DMS114 treated with DMSO at 0.1 percent for 48 hours (cell line): ENCODE results near the gene TPPP3.
"Not testable (repeated sequence)": the region's sequence is repeated elsewhere in the genome, so short reads cannot be mapped to it uniquely, and the experiment has no call there.

ENCODE experiments used
- DNase-seq: peaks from one replicate; lab custom pipeline; 2025; ENCODE audit not compliant: unreplicated experiment; lab: John Stamatoyannopoulos, UW

TPPP3 gene

DNA sequence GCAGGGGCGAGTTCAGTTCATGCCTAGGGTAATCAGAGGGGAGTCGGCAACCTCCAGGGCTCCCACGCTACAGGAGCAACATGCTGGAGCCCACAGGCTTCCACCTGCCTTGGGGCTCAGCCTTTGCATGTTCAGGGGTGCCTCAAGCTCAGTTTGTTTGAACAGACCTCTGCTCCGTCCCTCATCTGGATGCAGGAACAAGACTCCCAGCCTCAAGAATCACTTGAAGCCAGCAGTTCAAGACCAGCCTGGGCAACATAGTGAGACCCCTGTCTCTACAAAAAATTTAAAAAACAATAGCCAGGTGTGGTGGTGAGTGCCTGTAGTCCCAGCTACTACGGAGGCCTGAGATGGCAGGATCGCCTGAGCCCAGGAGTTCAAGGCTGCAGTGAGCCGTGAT is 32.7 kb upstream of the TPPP3 start:
- no peak for DNase-seq

DNA sequence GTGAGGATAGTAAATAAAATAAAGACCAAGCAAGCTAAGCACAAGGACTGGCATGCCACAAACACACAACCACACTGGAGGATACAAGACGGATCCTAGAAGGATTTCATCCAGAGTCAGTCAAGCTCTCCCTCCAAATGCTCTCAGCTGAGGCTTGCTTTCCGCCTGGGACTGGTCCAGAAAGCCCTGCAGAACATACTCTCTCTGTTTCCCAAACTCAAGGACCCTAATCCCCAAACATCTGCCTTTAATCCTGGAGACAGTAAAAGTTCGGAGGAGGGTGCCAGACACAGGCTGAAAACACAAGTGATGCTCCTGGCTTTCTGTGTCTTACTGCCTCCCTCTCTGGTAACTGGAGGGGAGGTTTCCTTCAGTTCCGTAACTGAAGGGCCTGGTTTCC is 32.3 kb upstream of the TPPP3 start:
- DNase-seq = no peak

DNA sequence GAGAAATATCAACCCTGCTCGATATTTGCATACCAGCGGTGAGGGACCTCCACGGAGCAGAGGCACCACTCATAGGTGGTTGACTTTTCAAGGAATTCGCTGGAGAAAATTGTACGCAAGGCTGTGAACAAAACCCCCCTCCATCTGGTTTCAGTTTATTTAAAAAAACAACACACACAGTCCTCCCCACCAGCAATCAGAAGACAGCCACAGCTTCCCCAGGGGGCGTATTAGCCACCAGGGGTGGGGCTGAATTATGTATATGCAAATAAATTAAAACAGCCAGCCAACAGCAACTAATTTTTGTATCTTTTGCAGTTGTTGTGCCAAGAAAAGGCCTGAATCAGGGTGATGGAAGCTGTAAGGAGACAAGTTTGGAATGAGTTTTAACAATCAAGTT is 31.8 kb upstream of the TPPP3 start:
- no peak for DNase-seq

DNA sequence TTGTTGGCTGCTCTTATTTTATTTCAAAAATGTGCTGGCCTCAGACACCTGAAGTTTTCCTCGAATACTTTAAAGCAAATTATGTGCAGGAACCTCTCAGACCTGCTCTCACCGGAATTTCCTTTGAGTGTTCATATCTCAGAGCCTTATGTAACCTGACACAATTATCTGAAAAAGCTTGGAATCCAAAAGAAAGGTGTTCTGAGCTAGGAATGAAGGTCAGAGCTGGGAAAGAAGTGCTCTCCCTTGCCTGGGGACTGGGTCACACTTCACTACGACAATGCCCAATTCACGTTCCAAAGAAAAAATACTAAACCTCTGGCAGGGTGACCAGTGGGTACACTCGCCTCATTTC is 30.9 kb upstream of the TPPP3 start:
- DNase-seq = no peak

DNA sequence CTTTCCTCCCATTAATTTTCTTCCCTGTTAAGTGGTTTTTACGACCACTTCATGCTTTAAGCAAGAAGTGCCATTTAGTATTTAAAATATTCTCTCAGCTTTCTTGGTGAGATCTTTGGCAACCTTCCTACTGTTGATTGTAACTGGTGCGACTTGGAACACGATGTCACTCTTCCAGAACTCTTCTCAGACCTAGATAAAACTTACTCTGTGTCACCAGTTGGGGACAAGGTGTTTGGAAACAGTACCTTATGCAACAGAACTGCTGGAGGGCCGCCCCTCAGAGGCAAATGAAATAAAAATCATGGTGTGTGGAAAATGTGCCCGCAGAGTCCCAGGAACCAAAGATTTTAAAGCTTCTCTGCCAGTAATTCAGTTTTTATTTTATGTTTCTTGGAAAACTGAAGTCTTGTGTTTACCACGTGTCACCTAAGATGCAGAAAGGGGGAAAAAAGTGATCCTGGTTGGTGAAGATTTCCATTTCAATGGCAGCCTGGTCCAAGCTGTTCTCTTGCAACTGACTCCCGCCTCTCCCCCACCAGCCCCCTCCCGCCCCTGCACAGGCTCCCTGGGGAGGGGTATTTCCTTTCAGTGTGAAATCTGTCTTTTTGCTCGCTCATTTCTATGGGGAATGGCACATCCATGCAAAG is 30.4 kb upstream of the TPPP3 start:
- no peak for DNase-seq

DNA sequence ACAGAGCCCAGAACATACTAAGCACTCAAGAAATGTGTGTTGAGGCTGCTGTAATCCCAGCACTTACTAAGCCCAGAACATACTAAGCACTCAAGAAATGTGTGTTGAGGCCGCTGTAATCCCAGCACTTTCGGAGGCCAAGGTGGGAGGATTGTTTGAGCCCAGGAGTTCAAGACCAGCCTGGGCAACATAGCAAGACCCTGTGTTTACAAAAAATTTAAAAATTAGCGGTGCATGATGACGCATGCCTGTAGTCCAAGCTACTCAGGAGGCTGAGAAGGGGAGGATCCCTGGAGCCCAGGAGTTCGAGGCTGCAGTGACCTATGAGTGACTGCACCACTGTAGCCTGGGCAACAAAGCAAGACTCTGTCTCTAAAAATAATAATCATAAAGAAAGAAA is 29.7 kb upstream of the TPPP3 start:
- DNase-seq = no peak

DNA sequence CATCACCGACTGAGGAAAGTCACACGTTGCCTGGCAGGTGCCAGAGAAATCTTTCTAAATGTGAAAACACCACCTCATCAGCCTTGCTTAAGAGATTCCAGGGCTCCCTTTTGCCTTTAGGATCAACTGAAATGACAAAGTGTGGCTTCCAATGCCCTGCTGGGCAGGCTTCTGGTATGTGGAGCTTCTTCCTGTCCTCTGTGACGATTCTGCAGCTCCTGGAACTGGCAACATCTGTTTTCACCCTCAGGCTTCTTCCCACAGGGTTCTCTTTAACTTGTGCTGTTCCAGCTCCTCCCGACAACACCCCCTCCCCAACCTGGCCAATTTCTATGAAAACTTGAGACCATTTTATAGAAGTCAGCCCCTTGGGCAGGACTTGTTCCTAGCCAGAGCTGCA is 27.7 kb upstream of the TPPP3 start:
- DNase-seq = no peak

DNA sequence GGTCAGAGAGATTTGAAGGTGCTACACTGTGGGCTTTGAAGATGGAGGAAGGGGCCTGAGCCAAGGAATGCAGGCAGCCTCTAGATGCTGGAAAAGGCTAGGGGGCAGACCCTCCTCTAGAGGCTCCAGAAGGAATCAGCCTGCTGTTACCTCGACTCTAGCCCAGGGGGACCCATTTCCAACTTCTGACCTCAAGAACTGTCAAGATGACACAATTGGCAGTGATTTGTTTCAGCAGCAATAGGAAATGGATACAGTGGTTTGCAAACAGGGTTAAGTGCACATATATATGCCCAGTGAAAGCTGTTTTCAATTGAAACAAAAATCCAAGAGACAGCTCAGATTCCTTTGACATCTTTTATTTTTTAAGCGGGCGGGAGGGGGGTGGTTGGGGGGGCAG is 26.6 kb upstream of the TPPP3 start:
- DNase-seq = no peak

DNA sequence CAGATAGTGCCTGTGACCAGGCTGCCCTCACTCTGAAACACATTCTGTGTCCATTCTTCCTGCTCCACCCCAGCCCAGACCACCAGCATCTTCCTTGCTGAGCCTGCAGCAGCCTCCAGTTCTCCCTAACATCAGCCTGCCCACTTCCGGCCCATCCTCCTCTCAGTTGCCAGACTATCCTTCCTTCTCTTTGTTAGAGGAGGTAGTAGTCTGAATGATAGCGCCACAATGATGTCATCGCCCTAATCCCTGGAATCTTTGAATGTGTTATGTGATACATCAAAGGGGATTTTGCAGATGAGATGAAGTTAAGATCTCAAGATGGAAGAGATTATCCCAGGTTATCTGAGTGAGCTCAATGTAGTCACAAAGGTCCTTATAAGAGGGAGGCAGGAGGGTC is 26.2 kb upstream of the TPPP3 start:
- DNase-seq = no peak

DNA sequence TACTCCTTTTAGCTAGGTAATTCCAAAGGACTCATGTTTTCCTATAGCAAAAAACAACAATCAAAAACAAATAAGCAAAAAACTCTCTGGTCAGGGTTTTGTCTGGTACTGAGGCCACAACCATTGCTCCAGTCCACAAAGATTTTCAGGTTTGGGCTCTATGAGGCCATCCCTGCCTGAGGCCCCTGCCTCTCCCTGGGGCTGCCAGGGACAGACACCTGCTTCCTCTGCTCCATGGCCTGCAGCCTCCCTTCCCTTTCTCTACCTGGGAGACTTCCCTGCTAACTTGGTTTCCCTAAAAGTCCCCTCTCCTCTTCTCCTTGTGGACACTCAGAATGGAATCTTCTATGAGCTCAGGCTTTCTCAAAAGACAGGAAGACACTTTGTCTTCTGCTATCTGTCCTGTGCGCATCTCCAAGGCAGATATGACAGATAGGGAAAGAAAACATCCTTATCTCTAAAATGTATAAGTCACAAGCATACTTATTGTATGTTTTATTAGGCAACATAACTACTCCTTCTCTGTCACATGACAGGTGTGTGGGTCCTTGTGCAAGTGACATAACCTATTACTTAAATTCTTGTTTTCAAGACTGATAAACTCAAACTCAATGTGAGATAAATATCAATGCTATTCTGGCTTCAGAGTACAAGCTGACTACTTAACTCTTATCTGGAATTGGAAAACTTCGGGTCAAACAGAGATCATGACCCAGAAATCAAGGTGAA is 24.2 kb upstream of the TPPP3 start:
- DNase-seq = no peak

DNA sequence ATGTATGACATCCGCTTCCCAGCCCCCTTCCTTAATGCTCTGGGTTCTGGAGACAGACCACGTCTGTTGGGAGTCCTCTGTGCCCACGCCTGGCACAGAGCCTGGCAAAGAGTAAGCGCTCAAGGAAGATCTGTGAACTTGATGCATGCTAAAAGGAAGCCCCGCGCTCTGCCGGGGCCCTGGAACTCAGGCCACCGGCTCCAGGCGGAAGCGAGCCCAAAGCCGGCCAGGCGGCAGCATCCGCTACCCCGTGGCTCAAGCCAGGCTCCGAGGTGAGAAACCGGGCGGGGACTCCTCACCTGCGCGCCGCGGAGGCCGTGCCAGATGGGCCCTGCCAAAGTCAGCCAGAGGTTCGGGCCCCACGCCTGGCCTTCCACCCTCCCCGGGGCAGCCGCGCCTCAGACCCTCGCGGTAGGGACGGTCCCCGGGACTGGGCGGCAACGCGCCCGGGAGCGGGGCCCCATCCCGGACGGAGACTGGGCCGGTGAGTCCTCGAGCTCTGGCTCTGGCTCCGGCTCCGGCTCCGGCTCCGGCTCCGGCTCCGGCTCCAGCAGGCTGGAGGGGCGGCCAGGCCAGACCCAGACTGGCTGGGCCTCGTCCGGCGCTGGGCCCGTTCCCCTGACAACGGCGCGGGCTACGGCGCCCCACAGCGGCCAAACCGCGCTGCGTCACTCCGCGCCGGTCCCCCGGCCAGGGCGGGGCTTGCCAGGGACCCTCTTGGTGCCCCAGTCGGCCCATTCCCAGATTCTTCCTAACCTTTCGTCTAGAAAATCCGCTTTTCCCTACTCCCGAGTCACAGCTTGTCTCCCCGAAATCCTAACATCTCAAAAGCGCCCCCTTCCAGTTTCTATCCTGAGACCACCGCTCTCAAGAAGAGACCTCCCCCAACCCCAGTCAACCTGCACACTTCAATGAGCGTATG is 22.8 kb upstream of the TPPP3 start, which contains the start of gene ZDHHC1:
ZDHHC1 (minus strand) TSS at position 606 of the 922 bp plus-strand sequence. CDS start 8,702 bp downstream, outside the sequence.
- peak; percentile 32 for DNase-seq

DNA sequence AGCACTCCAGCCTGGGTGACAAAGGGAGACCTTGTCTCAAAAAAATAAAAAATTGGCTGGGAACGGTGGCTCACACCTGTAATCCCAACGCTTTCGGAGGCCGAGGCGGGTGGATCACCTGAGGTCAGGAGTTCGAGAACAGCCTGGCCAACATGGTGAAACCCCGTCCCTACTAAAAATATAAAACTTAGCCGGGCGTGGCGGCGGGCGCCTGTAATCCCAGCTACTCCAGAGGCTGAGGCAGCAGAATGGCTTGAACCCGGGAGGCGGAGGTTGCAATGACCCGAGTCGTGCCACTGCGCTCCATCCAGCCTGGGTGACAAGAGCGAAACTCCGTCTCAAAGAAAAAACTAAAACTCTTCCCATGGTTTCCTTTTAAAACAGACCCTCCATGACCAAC is 22.1 kb upstream of the TPPP3 start:
- DNase-seq = not testable (repeated sequence)

DNA sequence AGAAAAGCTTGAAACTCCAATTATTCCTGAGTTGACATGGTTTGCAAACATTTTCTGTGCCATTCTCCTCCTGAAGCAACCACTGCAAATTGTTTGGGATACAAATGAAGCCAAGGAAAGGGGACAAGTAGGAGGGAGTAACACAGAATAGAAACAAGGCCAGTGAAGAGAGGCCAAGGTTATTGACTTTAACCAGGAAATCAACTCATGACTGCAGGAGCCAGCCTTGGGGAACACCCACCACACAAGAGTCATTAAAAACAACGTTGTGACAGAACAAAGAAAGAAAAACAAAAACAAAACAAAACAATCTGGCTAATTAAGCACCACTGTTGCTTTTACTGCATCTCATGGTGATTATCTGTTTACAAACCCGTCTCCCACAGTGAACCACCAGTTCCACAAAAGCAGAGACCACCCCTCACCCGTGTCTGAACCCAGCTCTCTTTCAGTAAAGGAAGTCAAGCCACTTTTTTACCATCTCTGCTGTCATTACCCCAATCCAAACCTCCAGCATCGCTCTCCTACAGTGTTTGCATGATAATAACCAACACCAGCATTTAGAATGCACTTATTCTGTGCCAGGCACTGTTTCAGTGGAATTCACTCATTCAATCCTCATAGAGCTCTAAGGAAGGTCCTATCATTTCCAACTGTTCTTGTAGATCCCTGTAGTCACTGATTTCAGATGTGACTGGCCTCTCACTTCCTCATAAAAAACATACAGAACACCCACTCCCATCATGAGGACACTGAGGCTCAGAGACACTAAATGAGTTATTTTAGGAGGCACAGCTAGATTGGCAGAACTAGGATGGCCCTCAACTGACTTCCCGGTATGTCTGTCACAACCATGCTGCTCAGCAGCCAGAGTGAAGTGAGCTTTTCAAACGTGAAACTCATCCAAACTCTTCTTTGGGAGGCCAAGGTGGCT is 20.9 kb upstream of the TPPP3 start:
- DNase-seq = no peak

DNA sequence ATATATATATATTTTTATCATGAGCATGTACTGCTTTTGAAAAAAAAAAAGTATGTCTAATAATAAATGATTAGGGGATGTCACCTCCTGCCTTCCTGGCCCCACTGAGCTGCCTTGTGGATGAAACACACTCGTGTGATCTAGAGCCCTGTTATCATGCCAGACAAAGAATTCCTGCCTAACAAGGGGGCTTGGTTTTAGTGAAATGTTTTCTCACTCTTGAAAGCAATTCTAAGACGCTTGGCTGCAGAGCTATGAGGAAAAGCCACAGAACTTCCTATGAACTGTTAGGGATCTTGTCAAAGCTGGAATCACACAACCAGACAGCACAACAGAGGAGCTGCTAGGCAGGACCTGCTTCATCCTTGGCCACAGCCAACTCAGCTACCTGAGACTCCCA is 19.0 kb upstream of the TPPP3 start:
- DNase-seq = no peak

DNA sequence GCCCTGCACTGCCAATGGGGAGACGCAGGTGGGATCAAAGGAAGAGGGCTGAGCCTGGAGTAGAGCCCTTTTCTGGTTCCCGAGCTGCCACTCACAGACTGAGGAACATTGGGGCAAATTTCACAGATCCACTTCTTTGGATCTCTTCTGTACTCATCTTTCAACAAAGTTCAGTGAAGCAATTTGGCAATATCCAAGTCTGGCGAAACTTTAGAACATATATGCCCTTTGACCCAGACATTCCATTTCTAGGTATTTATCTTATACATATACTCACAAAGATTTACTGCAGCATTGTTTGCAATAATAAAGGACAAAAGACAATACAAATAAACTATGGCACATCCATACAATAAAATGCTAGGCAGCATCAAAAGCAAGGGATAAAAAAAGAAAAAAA is 18.0 kb upstream of the TPPP3 start:
- no peak for DNase-seq

DNA sequence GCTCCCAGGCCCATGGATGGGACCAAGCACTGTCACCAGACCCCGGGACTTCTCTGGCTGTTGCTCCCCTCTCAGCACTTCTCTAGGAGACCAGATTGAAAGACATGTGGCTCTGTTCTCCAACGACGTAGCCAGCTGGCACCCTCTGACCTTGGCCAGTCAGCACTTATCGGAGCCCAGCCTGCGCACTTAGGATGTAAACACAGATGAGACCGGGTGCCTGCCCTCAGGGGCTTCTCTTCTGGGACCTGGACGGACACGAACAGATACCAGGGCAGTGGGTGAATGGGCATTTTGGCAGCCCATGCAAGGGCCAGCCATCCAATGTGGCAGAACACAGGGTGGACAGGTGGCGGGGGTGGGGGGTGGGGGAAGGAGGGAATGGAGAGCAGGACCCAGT is 16.3 kb upstream of the TPPP3 start:
- DNase-seq = no peak

DNA sequence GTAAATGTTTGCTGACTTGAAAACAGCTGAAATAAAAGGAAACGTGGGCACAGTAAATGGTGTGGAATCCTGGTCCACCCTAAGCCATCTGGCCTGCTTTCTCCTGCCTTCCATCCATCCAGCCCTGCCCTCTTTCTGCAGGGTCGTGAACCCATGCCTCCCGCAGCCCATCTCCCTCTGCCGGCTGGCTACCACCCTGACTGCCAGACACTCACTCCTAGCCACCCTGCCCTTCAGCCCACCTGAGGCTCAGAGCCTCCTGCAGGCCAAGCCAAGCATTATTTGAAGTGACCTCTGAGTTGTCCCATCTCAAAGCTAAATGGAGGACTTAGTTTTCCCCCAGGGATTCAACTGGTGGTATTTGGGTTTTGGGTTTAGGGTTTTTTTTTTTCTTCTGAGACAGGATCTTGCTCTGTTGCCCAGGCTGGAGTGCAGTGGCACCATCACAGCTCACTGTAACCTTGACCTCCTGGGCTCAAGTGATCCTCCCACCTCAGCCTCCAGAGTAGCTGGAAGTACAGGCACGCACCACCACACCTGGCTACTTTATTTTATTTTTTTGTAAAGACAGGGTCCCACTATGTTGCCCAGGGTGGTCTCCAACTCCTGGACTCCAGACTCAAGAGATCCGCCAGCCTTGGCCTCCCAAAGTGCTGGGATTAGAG is 14.6 kb upstream of the TPPP3 start:
- DNase-seq = no peak

DNA sequence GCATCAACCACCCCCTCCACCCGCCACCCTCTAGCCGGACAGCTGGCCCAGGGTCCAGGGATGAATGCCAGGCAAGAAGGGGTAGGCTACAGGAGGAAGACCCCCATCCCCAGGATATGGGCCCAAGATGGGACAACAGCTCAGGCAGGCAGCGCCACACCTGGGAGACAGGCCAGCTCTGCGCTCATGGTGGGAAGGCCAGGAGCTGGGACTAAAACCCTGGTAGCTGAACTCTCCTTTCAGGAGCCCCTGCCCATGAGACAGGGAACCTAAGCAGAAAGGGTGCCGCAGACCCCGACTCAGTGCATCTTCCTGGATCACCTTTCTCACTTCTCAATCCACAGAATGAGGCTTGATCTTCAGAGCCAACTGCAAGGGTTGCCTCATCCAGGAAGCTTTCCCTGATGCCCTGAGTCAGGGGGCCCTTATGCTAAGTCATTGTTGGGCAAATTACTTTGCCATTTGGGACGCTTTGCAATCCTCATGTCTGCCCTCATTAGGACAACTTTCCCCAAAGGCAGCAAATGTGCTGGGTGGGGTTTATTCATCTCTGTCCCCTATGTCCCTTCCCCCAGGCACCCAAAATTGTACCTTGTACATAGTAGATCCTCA is 14.0 kb upstream of the TPPP3 start:
- no peak for DNase-seq

DNA sequence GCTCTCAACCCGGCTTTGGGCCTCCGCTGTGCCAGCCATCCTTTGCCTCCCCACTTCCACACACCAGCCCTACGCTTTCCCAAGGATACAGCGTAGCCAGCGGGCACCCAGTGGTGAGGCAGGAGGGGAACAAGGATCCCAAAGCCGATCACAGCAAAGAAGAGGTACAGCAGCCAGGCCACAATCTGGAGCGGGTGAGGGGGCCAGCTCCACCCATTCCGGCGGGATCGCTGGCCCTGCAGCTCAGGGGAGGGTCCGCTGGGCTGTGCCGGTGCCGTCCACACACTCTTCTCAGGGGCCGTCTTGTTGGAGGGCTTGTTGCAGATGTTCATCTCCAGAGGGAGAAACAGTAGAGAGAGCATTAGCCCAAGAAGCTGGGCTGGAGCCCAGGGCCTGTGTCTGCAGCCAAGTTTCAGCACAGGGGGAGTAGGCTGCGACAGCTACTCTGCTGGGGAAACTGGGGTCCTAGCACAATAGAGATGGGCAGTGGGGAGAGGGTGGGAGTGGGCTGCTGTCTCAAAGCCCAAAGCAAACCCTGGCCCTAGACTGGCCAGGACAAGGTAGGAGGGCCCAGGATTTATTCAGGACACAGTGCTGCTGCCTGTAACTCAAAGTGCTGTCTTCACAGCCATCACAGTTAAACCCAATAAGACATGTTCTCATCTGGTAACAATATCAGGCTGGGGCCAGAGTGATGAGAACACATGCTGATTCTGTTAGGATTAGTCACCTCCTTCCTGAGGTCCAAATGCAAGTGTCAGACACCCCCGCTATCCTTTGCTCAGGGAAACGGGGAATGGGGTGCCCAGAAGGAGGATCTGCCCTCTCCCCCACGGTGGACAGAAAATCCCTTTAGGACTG is 13.0 kb upstream of the TPPP3 start:
- DNase-seq = no peak
